Peyer's patch (tissue), 4 donors: ENCODE data around the gene VAV2.

Experiments
- CTCF ChIP-seq, 6 experiments: fragments of 450-650 bp in 4 of 6; fragments of 200-600 bp in 2 of 6; sonication (generic) in 1 of 6; IDR thresholded peaks; one replicate each; pipeline ENCODE4 v1.5.1; 2017 to 2019; ENCODE audit warnings: antibody characterized with exemption in 6 of 6, mild to moderate bottlenecking in 3 of 6, moderate library complexity in 1 of 6
- POLR2A ChIP-seq, 2 donors: fragments of 450-650 bp; IDR thresholded peaks; one replicate each; pipeline ENCODE4 v1.5.1; 2017; ENCODE audit warnings: antibody characterized with exemption in 2 of 2, mild to moderate bottlenecking in 2 of 2, moderate library complexity in 2 of 2

- TF ChIP-seq POLR2A (IDR thresholded peaks at IDR 0.05), result no peak
- TF ChIP-seq CTCF (IDR thresholded peaks at IDR 0.05), result no peak
Observed at GRCh38 chr9:133771486-133772482, 220.3 kb downstream of the VAV2 start.
